ENCODE data around the gene GRM4.

- TF ChIP-seq CTCF (conservative IDR thresholded peaks at IDR 0.05) (no peak), EZH2 (IDR thresholded peaks at IDR 0.05; ENCODE audit: low read depth) (no peak)
Measured at GRCh38 chr6:34146801-34147592, 1.1 kb upstream of the GRM4 start.

All from PC-9 (cell line).